Breast epithelium (tissue), 4 donors: Measurements from ENCODE around the gene PEX11G. TPM values are rescaled to one million over a fixed set of nuclear protein-coding genes. Genes with fewer than 3 reads are reported as not detected.

Experiments used
- DNase-seq, 2 donors: peaks; one replicate each; pipeline ENCODE4 v3.0.0-alpha.2; 2019; ENCODE audit warnings: low spot score in 2 of 2
- H3K27ac ChIP-seq, 2 donors: fragments of 200-600 bp; sonication (generic) in 1 of 2; one replicate each; pipeline ENCODE4 v1.5.1; 2016 to 2019; ENCODE audit warnings: mild to moderate bottlenecking in 1 of 2
- H3K27me3 ChIP-seq, 2 donors: fragments of 200-600 bp; sonication (generic) in 1 of 2; one replicate each; pipeline versions ENCODE4 v1.5.1 to v1.6.0; 2017 to 2019; ENCODE audit warnings: control low read depth in 1 of 2, mild to moderate bottlenecking in 1 of 2
- H3K36me3 ChIP-seq: fragments of 200-600 bp; one replicate; pipeline ENCODE4 v1.5.1; 2019
- H3K4me1 ChIP-seq, 2 donors: fragments of 200-600 bp; sonication (generic); one replicate each; pipeline ENCODE4 v1.5.1; 2016 to 2019; ENCODE audit warnings: control low read depth in 1 of 2
- H3K4me3 ChIP-seq, 3 donors: fragments of 200-600 bp; sonication (generic); 1 replicate in 2 of 3; 2 replicates in 1 of 3; pipeline ENCODE4 v1.5.1; 2016 to 2019; ENCODE audit warnings: mild to moderate bottlenecking in 3 of 3, moderate library complexity in 2 of 3
- H3K9me3 ChIP-seq, 2 donors: fragments of 200-600 bp; sonication (generic) in 1 of 2; one replicate each; pipeline ENCODE4 v1.5.1; 2016 to 2019; ENCODE audit warnings: control low read depth in 1 of 2
- CTCF ChIP-seq, 3 donors: fragments of 450-650 bp; IDR thresholded peaks; one replicate each; pipeline ENCODE4 v1.5.1; 2016 to 2017; ENCODE audit warnings: antibody characterized with exemption in 3 of 3, mild to moderate bottlenecking in 3 of 3, moderate library complexity in 3 of 3
- POLR2A ChIP-seq: fragments of 450-650 bp; IDR thresholded peaks from one replicate; pipeline ENCODE4 v1.6.1; 2016; ENCODE audit warnings: antibody characterized with exemption, mild to moderate bottlenecking, moderate library complexity
- POLR2AphosphoS5 ChIP-seq, 3 donors: sonication (generic); formaldehyde crosslinking; IDR thresholded peaks; one replicate each; pipeline ENCODE4 v1.6.1; 2017; ENCODE audit warnings: antibody characterized with exemption in 3 of 3
- intact Hi-C: fragments of 100-400 bp; cut with DNase I; formaldehyde crosslinking; loops from one replicate; pipeline ENCODE4 v1.15.1; 2023; ENCODE audit warnings: low total_unique reads
- total RNA-seq, 3 donors: library from RNA; depleted of rRNA; stranded (reverse); fragments of >200 nt; gene quantifications; one replicate each; pipeline ENCODE4 v1.1.0, GENCODE V29; 2016

Gene PEX11G
- total RNA-seq, 3 donors from 2014 or later, result 5.4 to 9.8 (median 7.2) TPM

- no peaks in the 10 kb centered on the region for H3K9me3 ChIP-seq
- no peak overlapping the region for H3K27ac ChIP-seq
- TF ChIP-seq POLR2AphosphoS5 (IDR thresholded peaks at IDR 0.05) (no peak), POLR2A (no peak), CTCF (IDR thresholded peaks at IDR 0.05) (no peak)
- no peaks in the 10 kb centered on the region for H3K27me3 ChIP-seq
- H3K36me3 ChIP-seq, result no peaks in the 10 kb centered on the region
- DNase-seq, result no peak
- no peak overlapping the region for H3K4me3 ChIP-seq
- no peaks in the 10 kb centered on the region for H3K4me1 ChIP-seq
- intact Hi-C loops, result no loop called here
Measured at GRCh38 chr19:7471696-7472615, 16.9 kb downstream of the PEX11G start.

GRCh38 chr19:7470540-7471305, 18.1 kb downstream of the PEX11G start:
- no peaks in the 10 kb centered on the region for H3K36me3 ChIP-seq
- H3K27me3 ChIP-seq, result no peaks in the 10 kb centered on the region
- intact Hi-C loops, result no loop called here
- no peak for DNase-seq
- no peak overlapping the region for H3K27ac ChIP-seq
- H3K4me3 ChIP-seq, result no peak overlapping the region
- no peak for TF ChIP-seq POLR2A
- TF ChIP-seq CTCF (IDR thresholded peaks at IDR 0.05), result no peak
- no peak for TF ChIP-seq POLR2AphosphoS5 (IDR thresholded peaks at IDR 0.05)
- H3K4me1 ChIP-seq, result no peaks in the 10 kb centered on the region
- no peaks in the 10 kb centered on the region for H3K9me3 ChIP-seq

GRCh38 chr19:7469669-7470285, 19.1 kb downstream of the PEX11G start:
- Histone ChIP-seq H3K27me3 (no peaks in the 10 kb centered on the region), H3K36me3 (no peaks in the 10 kb centered on the region), H3K27ac (no peak overlapping the region), H3K9me3 (no peaks in the 10 kb centered on the region), H3K4me3 (no peak overlapping the region), H3K4me1 (no peaks in the 10 kb centered on the region)
- no peak for DNase-seq
- intact Hi-C loops, result no loop called here
- TF ChIP-seq POLR2AphosphoS5 (IDR thresholded peaks at IDR 0.05), result no peak
- TF ChIP-seq POLR2A, result no peak
- TF ChIP-seq CTCF (IDR thresholded peaks at IDR 0.05), result no peak

DNA sequence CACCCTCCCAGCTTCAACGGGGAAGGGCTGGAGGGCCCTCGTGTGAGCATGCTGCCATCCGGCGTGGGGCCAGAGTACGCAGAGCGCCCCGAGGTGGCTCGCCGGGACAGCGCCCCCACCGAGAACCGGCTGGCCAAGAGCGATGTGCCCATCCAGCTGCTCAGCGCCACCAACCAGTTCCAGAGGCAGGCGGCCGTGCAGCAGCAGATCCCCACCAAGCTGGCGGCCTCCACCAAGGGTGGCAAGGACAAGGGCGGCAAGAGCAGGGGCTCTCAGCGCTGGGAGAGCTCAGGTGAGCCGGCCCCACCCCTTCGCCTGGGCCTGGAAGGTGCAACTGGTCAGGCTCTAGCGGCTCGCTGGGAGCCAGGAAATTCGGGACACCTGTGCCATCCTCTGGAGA, 20.0 kb downstream of the PEX11G start:
- H3K4me1 ChIP-seq, result no peaks in the 10 kb centered on the region
- DNase-seq, result no peak
- no peaks in the 10 kb centered on the region for H3K36me3 ChIP-seq
- no peak overlapping the region for H3K27ac ChIP-seq
- no peaks in the 10 kb centered on the region for H3K9me3 ChIP-seq
- H3K27me3 ChIP-seq, result no peaks in the 10 kb centered on the region
- no peak for TF ChIP-seq CTCF (IDR thresholded peaks at IDR 0.05)
- TF ChIP-seq POLR2AphosphoS5 (IDR thresholded peaks at IDR 0.05), result no peak
- TF ChIP-seq POLR2A, result no peak
- intact Hi-C loops, result no loop called here
- no peak overlapping the region for H3K4me3 ChIP-seq
